Activated T-cell treated with anti-CD3 and anti-CD28 coated beads, Interleukin-2, amount 50 U/mL, for 4 hours (primary cell): Measurements from ENCODE around the gene PELI1. TPM values are rescaled to one million over a fixed set of nuclear protein-coding genes. Genes with fewer than 3 reads are reported as not detected.

Experiments used
- ATAC-seq, 2 donors: fragments of 200-7000 bp; cut with Tn5 transposase; one replicate each; pipeline ENCODE4 v1.10.0; 2021
- DNase-seq: peaks from one replicate; pipeline ENCODE4 v3.0.0-alpha.2; 2020
- H3K27me3 Mint-ChIP-seq: one replicate; pipeline ENCODE4 v1.8.0; 2021; ENCODE audit warnings: low read depth, mixed read lengths
- H3K36me3 Mint-ChIP-seq: one replicate; pipeline ENCODE4 v1.8.0; 2022; ENCODE audit warnings: mixed read lengths; ENCODE audit not compliant: insufficient read depth
- H3K4me1 Mint-ChIP-seq: one replicate; pipeline ENCODE4 v1.8.0; 2021; ENCODE audit warnings: low read depth, mixed read lengths
- H3K4me3 Mint-ChIP-seq: one replicate; pipeline ENCODE4 v1.8.0; 2021; ENCODE audit warnings: mild to moderate bottlenecking, moderate library complexity, mixed read lengths
- H3K9me3 Mint-ChIP-seq: one replicate; pipeline ENCODE4 v1.8.0; 2021; ENCODE audit warnings: mixed read lengths
- total RNA-seq, 3 donors: library from RNA; stranded (reverse); gene quantifications; one replicate each; pipeline ENCODE4 v1.2.1, GENCODE V29; 2021

The PELI1 gene
- total RNA-seq, 3 donors from 2014 or later: 49.0 to 71.8 (median 68.1) TPM

- Mint-ChIP-seq H3K4me1 (no peaks in the 10 kb centered on the region), H3K4me3 (no peak overlapping the region), H3K27me3 (no peaks in the 10 kb centered on the region), H3K9me3 (no peaks in the 10 kb centered on the region), H3K36me3 (no peaks in the 10 kb centered on the region)
- no peak for DNase-seq
- no peak for ATAC-seq
Measured at GRCh38 chr2:64168201-64168600, 24.0 kb upstream of the PELI1 start.

GRCh38 chr2:64166637-64167420 lies 22.6 kb upstream of the PELI1 start:
- Mint-ChIP-seq H3K36me3 (no peaks in the 10 kb centered on the region), H3K27me3 (no peaks in the 10 kb centered on the region), H3K9me3 (no peaks in the 10 kb centered on the region), H3K4me3 (no peak overlapping the region), H3K4me1 (no peaks in the 10 kb centered on the region)
- ATAC-seq (peak; percentile 32 to 53), DNase-seq (no peak)

- ATAC-seq (peak; percentile 43 to 60), DNase-seq (no peak)
- no peaks in the 10 kb centered on the region for H3K36me3 Mint-ChIP-seq
- H3K9me3 Mint-ChIP-seq: no peaks in the 10 kb centered on the region
- H3K4me3 Mint-ChIP-seq: no peak overlapping the region
- no peaks in the 10 kb centered on the region for H3K27me3 Mint-ChIP-seq
- no peaks in the 10 kb centered on the region for H3K4me1 Mint-ChIP-seq
Measured at GRCh38 chr2:64166212-64166611, 22.0 kb upstream of the PELI1 start.

- Mint-ChIP-seq H3K9me3 (no peaks in the 10 kb centered on the region), H3K4me3 (no peak overlapping the region), H3K4me1 (no peaks in the 10 kb centered on the region), H3K27me3 (no peaks in the 10 kb centered on the region), H3K36me3 (no peaks in the 10 kb centered on the region)
- ATAC-seq: no peak
- DNase-seq: no peak
Measured at GRCh38 chr2:64165706-64166105, 21.5 kb upstream of the PELI1 start.

GRCh38 chr2:64164629-64165028 lies 20.4 kb upstream of the PELI1 start:
- ATAC-seq (no peak), DNase-seq (no peak)
- Mint-ChIP-seq H3K27me3 (no peaks in the 10 kb centered on the region), H3K4me3 (no peak overlapping the region), H3K9me3 (no peaks in the 10 kb centered on the region), H3K4me1 (no peaks in the 10 kb centered on the region), H3K36me3 (no peaks in the 10 kb centered on the region)

GRCh38 chr2:64162516-64162915 lies 18.3 kb upstream of the PELI1 start:
- no peaks in the 10 kb centered on the region for H3K9me3 Mint-ChIP-seq
- DNase-seq (no peak), ATAC-seq (no peak)
- H3K4me1 Mint-ChIP-seq: no peaks in the 10 kb centered on the region
- H3K4me3 Mint-ChIP-seq: no peak overlapping the region
- H3K27me3 Mint-ChIP-seq: no peaks in the 10 kb centered on the region
- no peaks in the 10 kb centered on the region for H3K36me3 Mint-ChIP-seq

- H3K4me3 Mint-ChIP-seq: no peak overlapping the region
- no peak for DNase-seq
- no peaks in the 10 kb centered on the region for H3K36me3 Mint-ChIP-seq
- no peak for ATAC-seq
- H3K4me1 Mint-ChIP-seq: no peaks in the 10 kb centered on the region
- H3K9me3 Mint-ChIP-seq: no peaks in the 10 kb centered on the region
- H3K27me3 Mint-ChIP-seq: no peaks in the 10 kb centered on the region
Measured at GRCh38 chr2:64157792-64158191, 13.6 kb upstream of the PELI1 start.

- H3K36me3 Mint-ChIP-seq: no peaks in the 10 kb centered on the region
Measured at GRCh38 chr2:64153811-64154210, 9.6 kb upstream of the PELI1 start.

GRCh38 chr2:64151476-64151875 lies 7.3 kb upstream of the PELI1 start:
- Mint-ChIP-seq H3K36me3 (no peaks in the 10 kb centered on the region), H3K9me3 (no peaks in the 10 kb centered on the region), H3K4me3 (no peak overlapping the region), H3K4me1 (peaks cover 2% of the 10 kb centered on the region), H3K27me3 (no peaks in the 10 kb centered on the region)
- no peak for DNase-seq
- ATAC-seq: no peak

More at GRCh38 chr2:64153811-64154210, 9.6 kb upstream of the PELI1 start:
- H3K27me3 Mint-ChIP-seq: no peaks in the 10 kb centered on the region
- H3K9me3 Mint-ChIP-seq: no peaks in the 10 kb centered on the region
- H3K4me1 Mint-ChIP-seq: peaks cover 2% of the 10 kb centered on the region
- no peak overlapping the region for H3K4me3 Mint-ChIP-seq
- ATAC-seq (no peak), DNase-seq (no peak)

GRCh38 chr2:64145714-64146113 lies 1.5 kb upstream of the PELI1 start:
- no peaks in the 10 kb centered on the region for H3K27me3 Mint-ChIP-seq
- DNase-seq (no peak), ATAC-seq (no peak)
- H3K4me1 Mint-ChIP-seq: peaks cover 12% of the 10 kb centered on the region
- no peaks in the 10 kb centered on the region for H3K9me3 Mint-ChIP-seq
- no peak overlapping the region for H3K4me3 Mint-ChIP-seq
- H3K36me3 Mint-ChIP-seq: peaks cover 14% of the 10 kb centered on the region

GRCh38 chr2:64145119-64145518 lies 899 bp upstream of the PELI1 start:
- no peaks in the 10 kb centered on the region for H3K9me3 Mint-ChIP-seq
- DNase-seq (no peak), ATAC-seq (no peak)
- H3K4me3 Mint-ChIP-seq: no peak overlapping the region
- H3K36me3 Mint-ChIP-seq: peaks cover 17% of the 10 kb centered on the region
- H3K4me1 Mint-ChIP-seq: peaks cover 17% of the 10 kb centered on the region
- H3K27me3 Mint-ChIP-seq: no peaks in the 10 kb centered on the region

GRCh38 chr2:64143169-64144056 lies 807 bp downstream of the PELI1 start:
- peaks cover 33% of the 10 kb centered on the region for H3K4me1 Mint-ChIP-seq
- peak overlapping the region; percentile 93 for H3K4me3 Mint-ChIP-seq
- H3K9me3 Mint-ChIP-seq: no peaks in the 10 kb centered on the region
- DNase-seq (peak; percentile 9), ATAC-seq (peak; percentile 34 to 36)
- H3K27me3 Mint-ChIP-seq: no peaks in the 10 kb centered on the region
- peaks cover 24% of the 10 kb centered on the region for H3K36me3 Mint-ChIP-seq

GRCh38 chr2:64142741-64143168 lies 1.5 kb downstream of the PELI1 start:
- DNase-seq (no peak), ATAC-seq (no peak)
- peaks cover 30% of the 10 kb centered on the region for H3K36me3 Mint-ChIP-seq
- H3K4me1 Mint-ChIP-seq: peaks cover 39% of the 10 kb centered on the region
- no peaks in the 10 kb centered on the region for H3K9me3 Mint-ChIP-seq
- no peaks in the 10 kb centered on the region for H3K27me3 Mint-ChIP-seq
- peak overlapping the region; percentile 93 for H3K4me3 Mint-ChIP-seq

- no peaks in the 10 kb centered on the region for H3K27me3 Mint-ChIP-seq
- peaks cover 47% of the 10 kb centered on the region for H3K4me1 Mint-ChIP-seq
- peaks cover 37% of the 10 kb centered on the region for H3K36me3 Mint-ChIP-seq
- no peaks in the 10 kb centered on the region for H3K9me3 Mint-ChIP-seq
- ATAC-seq: no peak
- no peak for DNase-seq
- H3K4me3 Mint-ChIP-seq: peak overlapping the region; percentile 93
Measured at GRCh38 chr2:64141674-64142405, 2.4 kb downstream of the PELI1 start.
